GM12891 (cell line): Measurements from ENCODE around the gene POLA1.

ENCODE experiments used
- PAX5 ChIP-seq: IDR thresholded peaks from 2 replicates; pipeline ENCODE4 v1.6.1; 2011; ENCODE audit warnings: low read length, moderate library complexity, mild to moderate bottlenecking; ENCODE audit not compliant: insufficient read depth, severe bottlenecking
- POLR2A ChIP-seq: IDR thresholded peaks from 2 replicates; pipeline ENCODE4 v1.6.1; 2011; ENCODE audit warnings: low read depth, low read length, control low read depth
- POLR2AphosphoS5 ChIP-seq: IDR thresholded peaks from 2 replicates; pipeline ENCODE4 v1.6.1; 2011; ENCODE audit warnings: low read depth, low read length, control low read depth
- POU2F2 ChIP-seq: IDR thresholded peaks from 2 replicates; pipeline ENCODE4 v1.6.1; 2011; ENCODE audit warnings: low read depth, mild to moderate bottlenecking, control low read depth, low read length, moderate library complexity
- SPI1 ChIP-seq: IDR thresholded peaks from 2 replicates; pipeline ENCODE4 v1.6.1; 2011; ENCODE audit warnings: low read depth, low read length, control low read depth
- TAF1 ChIP-seq: IDR thresholded peaks from 2 replicates; pipeline ENCODE4 v1.6.1; 2011; ENCODE audit warnings: low read depth, low read length, control low read depth

DNA sequence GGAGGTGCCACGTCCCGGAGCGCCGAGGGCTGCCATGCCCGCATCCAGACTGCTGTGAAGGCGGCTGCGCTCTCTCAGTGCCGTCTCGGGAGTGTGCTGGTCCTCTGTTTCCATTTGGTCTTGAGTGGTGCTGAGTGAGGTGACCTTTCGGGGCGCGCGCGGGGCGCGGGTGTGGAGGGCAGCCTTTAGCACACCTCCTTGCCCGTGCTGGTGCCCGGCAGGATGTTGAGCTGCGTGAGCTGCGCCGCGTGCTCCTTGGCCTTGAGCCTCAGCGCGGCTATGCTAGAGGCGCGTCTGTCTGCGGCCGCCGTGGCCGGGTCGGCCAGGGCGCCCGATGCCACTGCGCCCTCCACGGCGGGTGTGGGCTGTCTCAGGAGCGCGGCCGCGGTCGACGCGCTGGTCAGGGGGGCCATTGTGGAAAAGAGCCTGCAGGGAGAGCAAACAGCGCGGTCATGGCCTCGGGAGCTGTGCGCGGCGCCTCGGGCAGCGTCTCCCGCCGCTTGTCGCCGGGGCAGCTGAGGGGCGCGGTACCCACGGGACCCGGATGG is 310.8 kb downstream of the POLA1 start:
- no peak for TF ChIP-seq SPI1
- TF ChIP-seq POLR2A: no peak
- no peak for TF ChIP-seq TAF1
- TF ChIP-seq POLR2AphosphoS5: no peak
- TF ChIP-seq PAX5: no peak
- TF ChIP-seq POU2F2: no peak
